Right kidney (tissue), 1 donor: ENCODE results near the gene SCARF2.

ENCODE experiments used
- DNase-seq: peaks from one replicate; pipeline ENCODE4 v3.0.0-alpha.2; 2016

SCARF2 gene

DNA sequence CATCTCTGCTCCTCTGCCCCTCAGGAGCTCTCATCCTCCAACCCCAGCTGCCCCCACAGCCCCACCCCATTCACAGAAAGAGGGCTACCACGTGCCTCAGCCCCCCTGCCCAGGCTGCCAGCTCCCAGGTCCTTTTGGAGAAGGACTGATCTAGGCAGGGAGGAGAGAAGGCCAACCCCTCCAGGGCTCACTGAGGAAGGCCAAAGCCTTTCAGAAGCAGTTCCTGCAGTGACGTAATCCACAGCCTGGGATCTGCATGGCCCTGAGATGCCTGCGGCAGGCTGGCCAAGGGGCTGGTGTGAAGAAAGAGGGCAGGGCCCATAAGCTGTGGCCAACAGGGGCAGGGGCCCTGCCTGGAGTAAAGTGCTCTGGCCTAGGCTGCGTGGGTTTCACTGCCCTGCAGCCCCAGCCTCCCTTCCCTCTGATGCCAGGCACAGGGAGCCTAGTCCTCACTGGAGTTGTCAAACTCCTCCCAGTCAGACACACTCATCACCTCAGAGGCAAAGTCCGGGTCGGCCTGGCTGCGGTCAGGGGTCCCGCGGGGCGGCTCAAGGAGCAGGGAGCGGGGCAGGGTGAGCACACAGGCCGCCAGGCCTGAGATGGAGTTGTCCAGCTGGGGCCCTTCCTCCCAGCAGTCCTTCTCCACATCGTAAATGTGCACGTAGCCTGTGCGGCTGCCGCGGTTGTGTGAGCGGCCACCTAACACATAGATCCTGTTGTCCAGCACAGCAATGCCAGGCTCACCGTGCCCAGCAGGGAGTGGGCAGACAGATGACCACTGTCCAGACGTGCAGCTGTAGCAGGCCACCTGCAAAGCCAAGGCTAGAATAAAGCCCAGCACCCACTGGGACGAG is 4.2 kb upstream of the SCARF2 start:
- no peak for DNase-seq

GRCh38 chr22:20440637-20441591 is 3.3 kb upstream of the SCARF2 start:
- DNase-seq: no peak

- DNase-seq: peak; percentile 1
Measured at GRCh38 chr22:20439928-20440575, 2.4 kb upstream of the SCARF2 start.

DNA sequence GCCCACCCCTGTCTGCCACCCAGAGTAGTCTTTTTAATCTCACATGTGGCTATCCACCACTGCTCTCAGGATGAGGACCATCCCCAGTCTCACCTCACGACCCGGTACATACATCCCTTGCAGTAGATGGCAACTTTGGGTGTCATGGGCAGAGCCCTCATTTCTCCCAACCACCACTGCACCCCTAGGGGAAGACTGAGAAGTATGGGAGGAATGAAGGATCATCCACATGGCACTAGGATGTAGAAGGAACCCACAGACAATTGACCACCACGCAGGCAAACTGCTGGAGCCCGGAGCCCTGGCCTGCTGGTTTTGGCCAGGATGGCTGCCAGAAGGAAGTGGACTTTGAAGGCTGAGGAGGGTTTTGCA is 1.9 kb upstream of the SCARF2 start:
- no peak for DNase-seq

GRCh38 chr22:20438678-20439492 is 1.3 kb upstream of the SCARF2 start:
- peak; percentile 4 for DNase-seq

DNA sequence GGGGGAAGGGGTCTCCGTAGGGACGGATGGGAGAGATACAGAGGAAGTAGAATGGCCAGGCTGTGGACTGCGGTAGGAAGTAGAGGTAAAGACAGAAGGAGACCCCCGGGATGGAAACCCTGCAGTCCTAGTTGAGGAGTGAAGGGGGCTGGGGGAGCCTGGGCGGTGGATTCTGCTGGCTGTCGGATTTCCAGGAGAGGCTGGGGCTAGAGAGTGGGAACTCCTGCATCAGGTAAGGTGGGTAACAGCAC is 727 bp upstream of the SCARF2 start:
- DNase-seq: no peak

- peak; percentile 73 for DNase-seq
Measured at GRCh38 chr22:20436768-20437612, 635 bp downstream of the SCARF2 start.

DNA sequence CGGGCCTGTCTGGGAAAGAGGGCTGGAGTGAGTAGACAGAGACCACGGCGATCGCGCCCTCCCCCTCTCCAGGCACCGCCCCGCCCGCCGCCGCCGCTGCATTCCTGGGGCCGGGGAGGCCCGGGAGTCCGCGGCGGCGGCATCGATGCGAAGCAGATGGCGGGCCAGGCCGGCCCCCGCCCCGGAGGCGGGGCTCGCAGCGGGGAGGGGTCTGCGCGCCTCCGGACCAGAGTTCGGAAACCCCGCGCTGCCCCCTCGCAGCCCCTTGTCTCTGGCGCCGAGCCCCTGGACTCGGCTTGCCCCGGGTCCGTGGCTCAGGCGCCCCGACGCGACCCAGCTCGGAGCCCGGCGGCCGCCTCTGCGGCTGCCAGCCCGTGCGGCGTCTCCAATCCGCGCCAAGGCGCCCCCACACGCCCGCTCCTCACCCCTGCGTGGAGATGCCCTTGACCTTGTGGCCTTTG is 1.3 kb downstream of the SCARF2 start:
- peak; percentile 82 for DNase-seq

GRCh38 chr22:20435436-20436306 is 2.0 kb downstream of the SCARF2 start:
- peak; percentile 23 for DNase-seq

DNA sequence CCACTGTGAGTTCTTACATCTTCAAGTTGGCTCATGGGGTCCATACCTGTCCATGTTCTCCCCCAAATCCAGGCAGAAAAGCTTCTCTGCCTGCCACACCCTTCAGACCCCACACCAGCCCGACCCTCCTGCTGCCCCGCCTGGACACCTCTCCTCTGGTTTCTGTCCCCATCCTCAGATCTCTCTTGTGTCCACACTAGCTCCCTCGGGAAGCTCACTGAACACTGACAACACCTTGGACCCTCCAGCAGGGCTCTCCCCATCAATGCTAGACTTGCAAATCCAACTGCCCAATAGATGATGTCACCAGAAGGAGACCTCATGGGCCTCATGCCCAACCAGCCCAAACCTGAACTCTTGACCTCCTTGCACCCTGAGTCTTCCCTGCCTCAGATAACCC is 2.9 kb downstream of the SCARF2 start:
- DNase-seq: no peak

DNA sequence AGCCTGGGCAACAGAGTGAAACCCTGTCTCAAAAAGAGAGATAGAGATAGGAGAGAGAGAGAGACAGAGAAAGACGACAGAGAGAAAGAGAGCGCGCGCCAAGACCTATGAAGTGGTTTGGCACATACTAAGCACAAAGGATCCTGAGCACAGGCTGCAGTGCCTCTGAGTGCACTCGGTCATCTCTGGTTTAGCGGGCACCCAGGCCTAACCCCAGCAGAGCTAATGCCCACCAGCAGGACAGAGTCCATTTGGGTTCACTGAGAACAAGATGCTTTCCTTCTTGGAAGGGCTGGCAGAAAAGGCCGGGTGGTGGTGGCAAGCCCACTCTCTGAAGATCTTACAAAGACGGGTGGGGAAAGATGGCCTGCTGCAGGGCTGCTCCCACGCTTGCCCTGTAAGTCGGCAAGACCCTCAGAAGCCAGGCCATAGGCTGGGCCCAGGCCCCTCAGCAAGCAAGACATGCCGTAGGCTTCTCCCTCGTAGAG is 3.3 kb downstream of the SCARF2 start:
- no peak for DNase-seq

- no peak for DNase-seq
Measured at GRCh38 chr22:20433686-20434241, 3.9 kb downstream of the SCARF2 start.

DNA sequence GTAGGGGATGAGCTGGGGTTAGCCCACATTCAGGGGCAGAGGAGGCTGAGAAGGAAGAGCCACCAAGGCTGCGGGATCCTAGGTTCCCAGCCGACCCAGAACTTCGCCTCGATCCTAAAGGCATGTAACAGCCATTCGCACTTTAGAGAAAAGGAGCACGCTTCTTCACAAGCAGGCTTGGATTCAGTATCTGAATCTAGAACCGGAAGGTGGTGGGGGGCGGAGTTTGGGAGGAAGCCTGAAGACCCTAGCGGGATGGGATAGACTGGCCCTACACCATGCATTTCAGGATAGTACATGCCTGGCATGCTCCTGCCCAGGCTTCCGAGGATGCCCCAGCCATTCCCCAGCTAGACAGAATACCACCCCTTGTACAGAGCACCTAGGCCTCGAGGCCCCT is 4.4 kb downstream of the SCARF2 start:
- DNase-seq: no peak

- no peak for DNase-seq
Measured at GRCh38 chr22:20432244-20432686, 5.4 kb downstream of the SCARF2 start.

- DNase-seq: no peak
Measured at GRCh38 chr22:20431511-20432192, 6.0 kb downstream of the SCARF2 start.

DNA sequence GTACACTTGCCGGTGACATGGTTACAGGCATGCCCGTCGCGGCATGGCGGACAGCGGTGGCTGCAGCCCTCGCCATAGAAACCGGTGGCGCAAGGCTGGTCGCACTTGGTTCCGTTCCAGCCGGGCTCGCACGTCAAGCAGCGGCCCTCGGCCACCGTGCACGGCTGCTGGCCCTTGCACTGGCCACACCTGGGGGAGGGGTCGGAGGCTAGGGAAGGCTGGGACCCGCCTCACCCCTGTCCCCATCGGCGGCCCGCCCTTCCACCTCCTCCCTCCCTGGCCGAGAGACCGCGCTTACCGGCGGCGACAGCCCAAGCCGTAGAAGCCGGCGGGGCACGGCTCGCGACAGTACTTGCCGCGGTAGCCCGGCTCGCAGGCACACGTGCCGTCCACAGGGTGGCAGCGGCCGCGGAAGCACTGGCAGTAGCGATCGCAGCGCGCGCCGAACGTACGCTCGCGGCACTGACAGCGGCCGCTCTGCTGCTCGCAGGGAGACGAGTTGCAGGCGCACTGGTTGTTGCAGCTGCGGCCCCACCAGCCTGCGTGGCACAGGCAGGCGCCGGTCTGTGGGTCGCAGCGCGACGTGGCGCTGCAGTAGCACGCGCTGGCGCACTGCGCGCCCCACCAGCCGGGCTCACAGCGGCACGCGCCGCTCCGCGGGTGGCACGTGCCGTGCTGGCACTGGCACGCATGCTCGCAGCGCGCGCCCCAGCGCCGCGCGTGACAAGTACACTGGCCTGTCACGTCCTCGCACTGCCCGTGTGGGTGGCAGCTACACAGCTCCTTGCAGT is 6.7 kb downstream of the SCARF2 start:
- peak; percentile 69 for DNase-seq

DNA sequence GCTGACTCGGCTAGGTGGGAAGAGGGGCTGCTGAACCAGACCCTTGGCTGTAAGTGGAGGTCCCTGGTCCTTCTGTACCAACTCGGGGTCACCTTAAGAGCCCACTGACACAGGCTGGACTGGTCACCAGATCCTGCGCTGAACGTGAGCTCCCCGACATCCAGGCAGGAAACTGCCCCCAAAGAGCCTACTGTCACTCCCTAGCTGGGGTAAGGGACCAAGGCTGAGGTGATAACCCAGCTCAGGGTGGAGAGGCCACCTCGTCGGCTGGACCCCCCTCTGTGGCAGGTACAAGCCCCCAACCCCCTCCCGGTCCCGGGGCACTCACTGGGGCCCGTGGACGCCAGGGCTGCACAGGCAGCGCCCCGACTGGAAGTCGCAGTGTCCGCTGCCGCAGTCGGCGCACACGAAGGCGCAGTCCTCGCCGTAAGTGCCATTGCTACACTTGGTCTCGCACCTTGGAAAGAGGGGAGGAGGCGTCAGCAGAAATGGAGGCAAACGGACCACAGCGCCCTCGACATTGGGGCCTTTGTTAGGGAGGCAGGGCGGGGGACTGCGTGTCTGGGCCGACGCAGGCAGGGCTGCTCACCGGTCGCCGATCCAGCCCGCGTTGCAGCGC is 7.4 kb downstream of the SCARF2 start:
- DNase-seq: peak; percentile 53
